ENCODE measurements around the gene MYO1C. TPM values are rescaled to one million over a fixed set of nuclear protein-coding genes. Genes with fewer than 3 reads are reported as not detected.

The MYO1C gene
- total and polyA plus RNA-seq, 9 of the 15 experiments (the other 6 are each of a cell fraction or from before 2014, with no cell fraction given): 0.46 to 32.5 (median 11.6) TPM

DNA sequence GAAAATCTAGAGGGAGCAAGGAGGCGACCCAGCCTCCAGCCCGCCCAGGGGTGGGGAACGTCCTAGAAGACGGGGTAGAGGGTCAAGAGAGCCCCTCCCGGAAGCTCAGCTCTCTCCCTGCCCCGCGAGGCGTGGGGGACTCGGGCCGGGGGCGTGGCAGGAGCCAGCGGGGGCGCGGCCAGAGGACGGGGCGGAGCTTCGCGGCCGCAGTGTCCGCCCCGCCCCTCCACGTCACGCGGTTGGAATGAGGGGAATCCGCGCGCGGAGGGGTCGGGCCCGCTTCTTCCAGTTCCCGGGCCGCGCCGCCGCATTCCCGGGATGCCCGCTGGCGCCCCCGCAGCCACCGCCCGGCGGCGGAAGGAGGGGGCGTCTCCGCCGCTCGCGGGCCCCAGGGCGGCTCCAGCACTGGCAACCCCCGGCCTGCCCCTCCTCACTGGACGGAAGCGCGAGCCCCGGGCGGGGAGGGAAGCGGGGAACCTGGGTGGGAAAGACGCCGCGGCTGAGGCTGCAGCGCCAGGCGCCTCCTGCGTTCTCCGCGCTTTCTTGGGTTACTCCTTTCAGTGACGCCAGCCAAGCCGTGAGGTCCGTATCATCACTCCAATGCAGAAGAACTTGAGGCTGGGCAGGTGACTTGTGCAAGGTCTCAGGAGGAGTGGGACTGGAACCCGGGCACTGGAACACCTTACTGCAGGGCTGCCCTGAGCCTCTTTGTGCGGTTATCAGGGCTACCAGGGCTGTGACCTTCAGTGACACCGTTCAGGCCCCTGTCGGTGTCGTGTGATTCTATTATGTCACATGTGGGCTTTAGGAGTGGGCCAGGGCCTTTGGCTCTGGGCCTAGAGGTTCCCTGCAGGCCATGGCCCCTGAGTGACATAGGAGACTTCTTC, 4.3 kb downstream of the MYO1C start (continued):
- TF ChIP-seq, protein P1, sequence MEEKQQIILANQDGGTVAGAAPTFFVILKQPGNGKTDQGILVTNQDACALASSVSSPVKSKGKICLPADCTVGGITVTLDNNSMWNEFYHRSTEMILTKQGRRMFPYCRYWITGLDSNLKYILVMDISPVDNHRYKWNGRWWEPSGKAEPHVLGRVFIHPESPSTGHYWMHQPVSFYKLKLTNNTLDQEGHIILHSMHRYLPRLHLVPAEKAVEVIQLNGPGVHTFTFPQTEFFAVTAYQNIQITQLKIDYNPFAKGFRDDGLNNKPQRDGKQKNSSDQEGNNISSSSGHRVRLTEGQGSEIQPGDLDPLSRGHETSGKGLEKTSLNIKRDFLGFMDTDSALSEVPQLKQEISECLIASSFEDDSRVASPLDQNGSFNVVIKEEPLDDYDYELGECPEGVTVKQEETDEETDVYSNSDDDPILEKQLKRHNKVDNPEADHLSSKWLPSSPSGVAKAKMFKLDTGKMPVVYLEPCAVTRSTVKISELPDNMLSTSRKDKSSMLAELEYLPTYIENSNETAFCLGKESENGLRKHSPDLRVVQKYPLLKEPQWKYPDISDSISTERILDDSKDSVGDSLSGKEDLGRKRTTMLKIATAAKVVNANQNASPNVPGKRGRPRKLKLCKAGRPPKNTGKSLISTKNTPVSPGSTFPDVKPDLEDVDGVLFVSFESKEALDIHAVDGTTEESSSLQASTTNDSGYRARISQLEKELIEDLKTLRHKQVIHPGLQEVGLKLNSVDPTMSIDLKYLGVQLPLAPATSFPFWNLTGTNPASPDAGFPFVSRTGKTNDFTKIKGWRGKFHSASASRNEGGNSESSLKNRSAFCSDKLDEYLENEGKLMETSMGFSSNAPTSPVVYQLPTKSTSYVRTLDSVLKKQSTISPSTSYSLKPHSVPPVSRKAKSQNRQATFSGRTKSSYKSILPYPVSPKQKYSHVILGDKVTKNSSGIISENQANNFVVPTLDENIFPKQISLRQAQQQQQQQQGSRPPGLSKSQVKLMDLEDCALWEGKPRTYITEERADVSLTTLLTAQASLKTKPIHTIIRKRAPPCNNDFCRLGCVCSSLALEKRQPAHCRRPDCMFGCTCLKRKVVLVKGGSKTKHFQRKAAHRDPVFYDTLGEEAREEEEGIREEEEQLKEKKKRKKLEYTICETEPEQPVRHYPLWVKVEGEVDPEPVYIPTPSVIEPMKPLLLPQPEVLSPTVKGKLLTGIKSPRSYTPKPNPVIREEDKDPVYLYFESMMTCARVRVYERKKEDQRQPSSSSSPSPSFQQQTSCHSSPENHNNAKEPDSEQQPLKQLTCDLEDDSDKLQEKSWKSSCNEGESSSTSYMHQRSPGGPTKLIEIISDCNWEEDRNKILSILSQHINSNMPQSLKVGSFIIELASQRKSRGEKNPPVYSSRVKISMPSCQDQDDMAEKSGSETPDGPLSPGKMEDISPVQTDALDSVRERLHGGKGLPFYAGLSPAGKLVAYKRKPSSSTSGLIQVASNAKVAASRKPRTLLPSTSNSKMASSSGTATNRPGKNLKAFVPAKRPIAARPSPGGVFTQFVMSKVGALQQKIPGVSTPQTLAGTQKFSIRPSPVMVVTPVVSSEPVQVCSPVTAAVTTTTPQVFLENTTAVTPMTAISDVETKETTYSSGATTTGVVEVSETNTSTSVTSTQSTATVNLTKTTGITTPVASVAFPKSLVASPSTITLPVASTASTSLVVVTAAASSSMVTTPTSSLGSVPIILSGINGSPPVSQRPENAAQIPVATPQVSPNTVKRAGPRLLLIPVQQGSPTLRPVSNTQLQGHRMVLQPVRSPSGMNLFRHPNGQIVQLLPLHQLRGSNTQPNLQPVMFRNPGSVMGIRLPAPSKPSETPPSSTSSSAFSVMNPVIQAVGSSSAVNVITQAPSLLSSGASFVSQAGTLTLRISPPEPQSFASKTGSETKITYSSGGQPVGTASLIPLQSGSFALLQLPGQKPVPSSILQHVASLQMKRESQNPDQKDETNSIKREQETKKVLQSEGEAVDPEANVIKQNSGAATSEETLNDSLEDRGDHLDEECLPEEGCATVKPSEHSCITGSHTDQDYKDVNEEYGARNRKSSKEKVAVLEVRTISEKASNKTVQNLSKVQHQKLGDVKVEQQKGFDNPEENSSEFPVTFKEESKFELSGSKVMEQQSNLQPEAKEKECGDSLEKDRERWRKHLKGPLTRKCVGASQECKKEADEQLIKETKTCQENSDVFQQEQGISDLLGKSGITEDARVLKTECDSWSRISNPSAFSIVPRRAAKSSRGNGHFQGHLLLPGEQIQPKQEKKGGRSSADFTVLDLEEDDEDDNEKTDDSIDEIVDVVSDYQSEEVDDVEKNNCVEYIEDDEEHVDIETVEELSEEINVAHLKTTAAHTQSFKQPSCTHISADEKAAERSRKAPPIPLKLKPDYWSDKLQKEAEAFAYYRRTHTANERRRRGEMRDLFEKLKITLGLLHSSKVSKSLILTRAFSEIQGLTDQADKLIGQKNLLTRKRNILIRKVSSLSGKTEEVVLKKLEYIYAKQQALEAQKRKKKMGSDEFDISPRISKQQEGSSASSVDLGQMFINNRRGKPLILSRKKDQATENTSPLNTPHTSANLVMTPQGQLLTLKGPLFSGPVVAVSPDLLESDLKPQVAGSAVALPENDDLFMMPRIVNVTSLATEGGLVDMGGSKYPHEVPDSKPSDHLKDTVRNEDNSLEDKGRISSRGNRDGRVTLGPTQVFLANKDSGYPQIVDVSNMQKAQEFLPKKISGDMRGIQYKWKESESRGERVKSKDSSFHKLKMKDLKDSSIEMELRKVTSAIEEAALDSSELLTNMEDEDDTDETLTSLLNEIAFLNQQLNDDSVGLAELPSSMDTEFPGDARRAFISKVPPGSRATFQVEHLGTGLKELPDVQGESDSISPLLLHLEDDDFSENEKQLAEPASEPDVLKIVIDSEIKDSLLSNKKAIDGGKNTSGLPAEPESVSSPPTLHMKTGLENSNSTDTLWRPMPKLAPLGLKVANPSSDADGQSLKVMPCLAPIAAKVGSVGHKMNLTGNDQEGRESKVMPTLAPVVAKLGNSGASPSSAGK (IDR thresholded peaks at IDR 0.05): peak; percentile 34
- TF ChIP-seq ZFX (CRISPR knock-in tag; IDR thresholded peaks at IDR 0.05) (peak; percentile 75), ZNF778 (CRISPR knock-in tag; IDR thresholded peaks at IDR 0.05) (no peak), MCM3 (IDR thresholded peaks at IDR 0.05) (no peak), MTA3 (IDR thresholded peaks at IDR 0.05; ENCODE audit: borderline replicate concordance) (peak; percentile 70; the same call in 1 of the 2 replicates), TCF3 (CRISPR knock-in tag; IDR thresholded peaks at IDR 0.05) (0 out of 2 replicates have a peak, but pooled peaks have one; percentile 33), HNRNPK (IDR thresholded peaks at IDR 0.05; ENCODE audit: low read depth, low read length, poor library complexity, severe bottlenecking) (no peak), CEBPG (CRISPR knock-in tag; IDR thresholded peaks at IDR 0.05) (no peak), CEBPG (tag; conservative IDR thresholded peaks at IDR 0.05 in 1 of 2, IDR thresholded peaks at IDR 0.05 in 1 of 2) (no peak), NFIC (IDR thresholded peaks at IDR 0.05) (peak; percentile 60), L3MBTL2 (IDR thresholded peaks at IDR 0.05) (0 out of 2 replicates have a peak, but pooled peaks have one; percentile 25)
- TF ChIP-seq, protein P2, sequence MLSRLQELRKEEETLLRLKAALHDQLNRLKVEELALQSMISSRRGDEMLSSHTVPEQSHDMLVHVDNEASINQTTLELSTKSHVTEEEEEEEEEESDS (CRISPR knock-in tag; IDR thresholded peaks at IDR 0.05): no peak
- TF ChIP-seq, protein P3, sequence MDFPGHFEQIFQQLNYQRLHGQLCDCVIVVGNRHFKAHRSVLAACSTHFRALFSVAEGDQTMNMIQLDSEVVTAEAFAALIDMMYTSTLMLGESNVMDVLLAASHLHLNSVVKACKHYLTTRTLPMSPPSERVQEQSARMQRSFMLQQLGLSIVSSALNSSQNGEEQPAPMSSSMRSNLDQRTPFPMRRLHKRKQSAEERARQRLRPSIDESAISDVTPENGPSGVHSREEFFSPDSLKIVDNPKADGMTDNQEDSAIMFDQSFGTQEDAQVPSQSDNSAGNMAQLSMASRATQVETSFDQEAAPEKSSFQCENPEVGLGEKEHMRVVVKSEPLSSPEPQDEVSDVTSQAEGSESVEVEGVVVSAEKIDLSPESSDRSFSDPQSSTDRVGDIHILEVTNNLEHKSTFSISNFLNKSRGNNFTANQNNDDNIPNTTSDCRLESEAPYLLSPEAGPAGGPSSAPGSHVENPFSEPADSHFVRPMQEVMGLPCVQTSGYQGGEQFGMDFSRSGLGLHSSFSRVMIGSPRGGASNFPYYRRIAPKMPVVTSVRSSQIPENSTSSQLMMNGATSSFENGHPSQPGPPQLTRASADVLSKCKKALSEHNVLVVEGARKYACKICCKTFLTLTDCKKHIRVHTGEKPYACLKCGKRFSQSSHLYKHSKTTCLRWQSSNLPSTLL (IDR thresholded peaks at IDR 0.05): no peak
